A673 (cell line): ENCODE measurements around the gene CHKB. TPM values are rescaled to one million over a fixed set of nuclear protein-coding genes. Genes with fewer than 3 reads are reported as not detected.

Experiments used
- BruUV-seq: library from RNA; stranded (reverse); fragments of 400-500 nt; replicated peaks from 2 replicates; lab custom pipeline; 2021; lab: Mats Ljungman, UMichigan
- CTCF ChIA-PET: fragments of 300-600 bp; sonication (Branson Sonifier 250); formaldehyde crosslinking; loops from one replicate; lab custom pipeline; 2022; ENCODE audit warnings: antibody characterized with exemption; lab: Charles Lee
- POLR2A ChIA-PET: fragments of 300-600 bp; sonication (Branson Sonifier 250); formaldehyde crosslinking; loops from one replicate; lab custom pipeline; 2022; ENCODE audit warnings: antibody characterized with exemption; ENCODE audit not compliant: low non-redundant PET; lab: Charles Lee
- DNase-seq: peaks from one replicate; pipeline ENCODE4 v3.0.0-alpha.2; 2015; ENCODE audit warnings: low spot score
- H3K27ac ChIP-seq: fragments of 200-600 bp; sonication (generic); 2 replicates; pipeline ENCODE4 v1.5.1; 2016; ENCODE audit warnings: mixed run types, low read depth, mild to moderate bottlenecking, mixed read lengths, antibody characterized with exemption, low read length; ENCODE audit not compliant: poor library complexity, severe bottlenecking
- H3K27me3 ChIP-seq: fragments of 200-600 bp; sonication (generic); replicated peaks from 2 replicates; pipeline ENCODE4 v1.6.1; 2017; ENCODE audit warnings: mixed run types, low read depth, mild to moderate bottlenecking, mixed read lengths, antibody characterized with exemption, low read length; ENCODE audit not compliant: insufficient read depth, poor library complexity
- H3K36me3 ChIP-seq: fragments of 200-600 bp; sonication (generic); 2 replicates; pipeline ENCODE4 v1.6.1; 2016; ENCODE audit warnings: mixed run types, mild to moderate bottlenecking, mixed read lengths, antibody characterized with exemption, low read length; ENCODE audit not compliant: insufficient read depth, poor library complexity, severe bottlenecking
- H3K4me1 ChIP-seq: fragments of 200-600 bp; sonication (generic); 2 replicates; pipeline ENCODE4 v1.6.1; 2017; ENCODE audit warnings: mixed run types, mild to moderate bottlenecking, mixed read lengths, antibody characterized with exemption, low read length; ENCODE audit not compliant: insufficient read depth, poor library complexity, severe bottlenecking
- H3K4me3 ChIP-seq: fragments of 200-600 bp; sonication (generic); 2 replicates; pipeline ENCODE4 v1.5.1; 2016; ENCODE audit warnings: low read depth, mixed run types, mild to moderate bottlenecking, mixed read lengths, low read length; ENCODE audit not compliant: poor library complexity, severe bottlenecking
- H3K9me3 ChIP-seq: fragments of 200-600 bp; sonication (generic); 2 replicates; pipeline ENCODE4 v1.6.1; 2016; ENCODE audit warnings: mixed run types, low read depth, mild to moderate bottlenecking, mixed read lengths, antibody characterized with exemption, low read length; ENCODE audit not compliant: poor library complexity, severe bottlenecking
- CTCF ChIP-seq: fragments of 300-800, 200-600 bp; sonication (generic); conservative IDR thresholded peaks from 2 replicates; pipeline ENCODE4 v1.5.1; 2017; ENCODE audit warnings: low read depth, mild to moderate bottlenecking, antibody characterized with exemption, low read length, moderate library complexity, mixed read lengths
- EZH2 ChIP-seq: fragments of 200-600 bp; sonication (generic); IDR thresholded peaks from 2 replicates; pipeline ENCODE4 v1.6.1; 2017; ENCODE audit warnings: borderline replicate concordance, low read depth, mild to moderate bottlenecking, mixed read lengths, antibody characterized with exemption, low read length; ENCODE audit not compliant: poor library complexity, severe bottlenecking
- intact Hi-C: fragments of 100-400 bp; cut with micrococcal nuclease; formaldehyde crosslinking; loops from one replicate; pipeline ENCODE4 v1.10.0; 2022; ENCODE audit not compliant: unreplicated experiment
- total RNA-seq: library from RNA; stranded (reverse); gene quantifications from 2 replicates; pipeline ENCODE4 v1.2.3, GENCODE V29; 2021

The CHKB gene
- total RNA-seq, 1 experiment from 2014 or later: 47.6 TPM

DNA sequence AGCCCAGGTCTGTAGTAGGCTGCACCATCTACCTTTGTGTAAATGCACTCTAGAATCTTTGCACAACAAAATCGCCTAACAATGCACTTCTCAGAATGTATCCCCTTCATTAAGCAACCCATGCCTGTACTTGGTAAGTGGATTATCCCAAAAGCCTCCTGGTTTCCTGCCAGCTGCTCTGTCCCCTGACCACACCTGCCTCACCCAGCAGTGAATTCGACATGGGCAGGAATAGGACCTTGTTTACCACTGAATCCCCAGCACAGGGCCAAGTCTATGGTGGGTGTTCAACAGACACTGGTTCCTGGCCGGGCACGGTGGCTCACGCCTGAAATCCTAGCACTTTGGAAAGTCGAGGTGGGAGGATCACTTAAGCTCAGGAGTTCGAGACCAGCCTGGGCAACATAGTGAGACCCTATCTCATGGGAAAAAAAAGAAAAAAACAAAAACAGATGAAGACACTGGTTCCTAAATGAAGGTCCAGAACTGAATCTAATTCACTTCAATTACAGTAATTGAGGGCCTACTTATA lies 14.9 kb downstream of the CHKB start:
- intact Hi-C loops: no loop called here
- Histone ChIP-seq H3K27ac (no peak overlapping the region), H3K9me3 (no peaks in the 10 kb centered on the region), H3K4me1 (no peaks in the 10 kb centered on the region), H3K36me3 (peaks cover 12% of the 10 kb centered on the region), H3K27me3 (no peaks in the 10 kb centered on the region), H3K4me3 (no peak overlapping the region)
- DNase-seq: no peak
- TF ChIP-seq EZH2 (no peak), CTCF (no peak)
- CTCF ChIA-PET: no interaction called here
- POLR2A ChIA-PET: no interaction called here
- BruUV-seq: no TSS peak

DNA sequence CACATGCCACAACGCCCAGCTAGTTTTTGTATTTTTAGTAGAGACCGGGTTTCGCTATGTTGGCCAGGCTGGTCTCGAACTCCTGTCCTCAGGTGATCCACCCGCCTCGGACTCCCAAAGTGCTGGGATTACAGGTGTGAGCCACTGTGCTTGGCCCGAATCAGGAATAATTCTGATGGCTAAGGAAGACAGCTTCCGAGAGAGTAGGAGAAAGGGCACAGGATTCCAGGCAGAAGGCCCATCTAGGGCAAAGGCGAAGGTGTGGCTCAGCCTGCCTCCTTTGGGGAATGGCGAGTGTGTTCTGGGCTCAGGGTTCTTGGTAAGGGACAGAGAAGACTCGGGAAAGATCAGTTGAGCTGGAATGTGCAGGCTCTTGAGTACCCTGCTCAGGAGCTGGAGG lies 18.4 kb downstream of the CHKB start:
- ChIA-PET CTCF (no interaction called here), POLR2A (no interaction called here)
- H3K9me3 ChIP-seq: no peaks in the 10 kb centered on the region
- no peaks in the 10 kb centered on the region for H3K27me3 ChIP-seq
- no peak for TF ChIP-seq CTCF
- no peak for TF ChIP-seq EZH2
- intact Hi-C loops: no loop called here
- H3K36me3 ChIP-seq: no peaks in the 10 kb centered on the region
- no peaks in the 10 kb centered on the region for H3K4me1 ChIP-seq
- BruUV-seq: no TSS peak
- no peak overlapping the region for H3K27ac ChIP-seq
- DNase-seq: no peak
- no peak overlapping the region for H3K4me3 ChIP-seq

GRCh38 chr22:50563413-50564160 lies 19.1 kb downstream of the CHKB start:
- Histone ChIP-seq H3K36me3 (no peaks in the 10 kb centered on the region), H3K9me3 (no peaks in the 10 kb centered on the region), H3K4me3 (peak overlapping the region; percentile 52), H3K4me1 (no peaks in the 10 kb centered on the region), H3K27me3 (no peaks in the 10 kb centered on the region), H3K27ac (peak overlapping the region; percentile 2)
- POLR2A ChIA-PET: no interaction called here
- no TSS peak for BruUV-seq
- intact Hi-C loops: no loop called here
- CTCF ChIA-PET: interaction anchor here (1.1 kb wide), 1 partner anchor 38 kb away, joined by 6 read pairs; the partner anchor contains the start of gene SCO2
- TF ChIP-seq CTCF (no peak), EZH2 (no peak)
- no peak for DNase-seq
